GM19455 (cell line): ENCODE data around the gene RNF220.

Experiments
- ATAC-seq: cut with Tn5 transposase; IDR thresholded peaks from one replicate; pipeline ENCODE4 v1.9.1; 2021; ENCODE audit not compliant: unreplicated experiment

RNF220 gene

DNA sequence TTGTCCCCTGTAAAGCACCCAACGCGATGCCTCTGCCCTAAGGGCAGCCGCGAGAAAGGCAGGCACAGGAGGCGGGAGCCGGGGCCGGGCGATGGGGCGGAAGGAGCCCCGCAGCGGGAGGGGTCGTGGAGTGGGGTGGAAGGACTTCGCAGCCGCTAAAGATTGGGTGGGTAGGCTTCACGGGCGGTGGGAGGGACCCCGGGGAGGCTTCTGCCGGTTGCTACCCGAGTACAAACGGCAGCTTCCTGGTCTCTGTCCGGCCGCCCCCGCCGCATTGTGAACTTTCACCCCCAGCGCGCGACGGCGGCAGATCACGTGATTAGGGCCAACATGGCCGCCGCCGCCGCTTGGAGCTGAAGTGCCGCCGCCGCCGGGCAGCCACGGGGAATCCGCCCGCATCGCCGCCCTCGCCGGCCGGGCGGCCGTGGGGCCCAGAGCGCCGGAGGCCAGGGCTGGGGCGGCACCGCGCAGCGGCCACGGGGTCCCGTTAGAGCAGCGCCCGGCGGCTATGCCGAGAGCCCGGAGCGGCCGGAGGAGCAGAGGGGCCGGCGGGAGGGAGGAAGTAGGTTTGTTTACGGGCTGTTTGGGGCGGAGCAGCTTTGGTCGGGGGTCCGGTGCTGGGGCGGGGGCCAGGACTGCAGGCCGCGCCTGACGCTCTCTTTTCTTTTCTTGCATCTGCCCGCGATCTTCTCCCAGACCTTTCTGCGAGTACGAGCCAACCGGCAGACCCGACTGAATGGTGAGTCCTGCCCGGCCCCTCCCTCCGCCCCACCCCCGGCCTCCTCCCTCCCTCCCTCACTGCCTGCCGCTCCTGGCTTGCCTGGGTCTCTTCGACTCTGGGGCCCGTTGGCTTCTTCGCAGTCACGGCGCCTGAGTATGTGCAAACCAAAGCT is 226.8 kb downstream of the RNF220 start:
- peak; percentile 83 for ATAC-seq

DNA sequence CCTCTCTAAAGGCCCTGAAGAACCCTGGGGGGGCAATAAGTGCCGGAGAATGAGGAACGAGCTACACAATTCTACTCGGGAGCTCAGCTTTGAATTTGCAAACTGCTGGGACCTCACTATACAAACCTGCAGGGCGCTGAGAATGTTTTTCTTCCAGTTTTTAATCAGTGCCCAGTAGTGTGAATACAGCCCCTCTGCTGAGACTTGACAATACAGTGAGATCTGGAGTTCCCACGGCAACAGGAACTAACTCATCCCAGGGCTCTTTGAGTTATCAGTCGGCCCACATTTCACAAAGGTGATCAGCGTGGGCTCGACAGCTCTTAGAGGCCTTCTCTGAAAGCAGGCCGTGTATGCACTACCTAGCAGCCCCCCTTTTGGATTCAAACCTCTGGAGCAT is 227.5 kb downstream of the RNF220 start:
- peak; percentile 2 for ATAC-seq

DNA sequence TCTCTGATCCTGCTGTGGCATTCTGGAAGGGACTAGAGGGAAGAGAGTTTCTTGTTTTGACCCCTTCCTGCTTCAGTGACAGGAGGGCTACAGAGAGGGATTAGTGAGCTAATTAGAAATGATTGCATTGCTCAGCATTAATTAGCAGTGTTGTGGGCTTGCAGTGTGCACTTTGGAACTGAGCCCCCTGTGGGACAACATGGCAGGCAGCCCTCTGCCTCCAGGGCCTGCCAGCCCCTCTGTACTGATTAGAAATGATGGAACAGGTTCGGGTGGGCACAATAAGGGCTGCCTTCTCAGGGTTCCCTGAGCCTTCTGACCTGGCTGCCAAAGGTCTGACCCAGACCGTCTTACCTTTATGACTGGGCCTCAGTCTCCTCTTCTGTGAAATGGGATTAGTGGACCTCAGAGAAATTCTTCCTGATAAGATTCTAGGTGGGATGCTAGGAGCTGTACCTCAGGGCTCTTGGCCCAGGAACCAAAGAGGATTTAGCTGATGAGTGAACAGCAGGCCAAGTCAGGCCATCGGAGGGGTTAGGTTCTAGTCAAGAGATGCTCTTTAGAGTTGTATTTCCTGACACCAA is 229.6 kb downstream of the RNF220 start:
- ATAC-seq: no peak

DNA sequence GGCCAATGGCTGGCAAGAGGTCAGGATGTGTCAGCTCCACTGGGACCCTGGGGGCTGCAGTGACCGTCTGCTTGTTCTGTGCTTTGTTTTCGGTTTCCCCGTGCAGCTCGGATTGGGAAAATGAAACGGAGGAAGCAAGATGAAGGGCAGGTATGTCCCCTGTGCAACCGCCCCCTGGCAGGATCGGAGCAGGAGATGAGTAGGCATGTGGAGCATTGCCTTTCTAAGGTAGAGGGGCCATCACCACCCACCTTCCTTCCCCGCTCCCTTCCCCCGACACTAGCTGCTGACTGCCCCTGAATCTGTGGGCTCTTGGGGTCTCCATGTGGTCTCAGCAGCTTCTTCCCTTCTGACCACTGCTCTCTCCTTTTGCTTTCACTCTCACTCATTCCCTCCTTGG is 230.4 kb downstream of the RNF220 start:
- no peak for ATAC-seq

DNA sequence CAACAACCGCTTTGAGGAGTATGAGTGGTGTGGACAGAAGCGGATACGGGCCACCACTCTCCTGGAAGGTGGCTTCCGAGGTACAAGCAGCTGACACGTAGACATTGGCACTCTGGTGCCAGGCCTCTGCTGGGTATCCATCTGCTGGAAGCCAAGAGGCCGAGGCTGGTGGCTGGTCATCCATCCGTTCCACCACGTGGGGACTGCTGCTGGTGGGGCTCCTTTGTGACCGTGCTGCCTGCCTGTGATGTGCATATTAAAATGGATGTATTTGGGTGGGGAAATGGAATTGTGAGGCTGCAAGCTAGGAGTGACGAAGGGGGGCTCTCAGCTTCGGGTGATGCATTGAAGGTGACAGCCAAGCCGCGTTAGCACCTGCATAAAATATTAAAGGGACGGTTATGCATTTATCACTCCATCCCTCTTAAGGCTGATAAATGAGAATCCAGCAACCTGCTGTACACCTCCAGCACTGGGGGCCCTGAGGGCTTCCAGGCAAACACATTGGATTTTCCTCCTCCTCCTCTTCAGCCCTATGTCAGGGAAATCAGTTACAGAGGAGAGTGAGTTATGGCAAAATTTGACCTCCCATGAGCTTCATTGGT is 231.1 kb downstream of the RNF220 start:
- no peak for ATAC-seq

DNA sequence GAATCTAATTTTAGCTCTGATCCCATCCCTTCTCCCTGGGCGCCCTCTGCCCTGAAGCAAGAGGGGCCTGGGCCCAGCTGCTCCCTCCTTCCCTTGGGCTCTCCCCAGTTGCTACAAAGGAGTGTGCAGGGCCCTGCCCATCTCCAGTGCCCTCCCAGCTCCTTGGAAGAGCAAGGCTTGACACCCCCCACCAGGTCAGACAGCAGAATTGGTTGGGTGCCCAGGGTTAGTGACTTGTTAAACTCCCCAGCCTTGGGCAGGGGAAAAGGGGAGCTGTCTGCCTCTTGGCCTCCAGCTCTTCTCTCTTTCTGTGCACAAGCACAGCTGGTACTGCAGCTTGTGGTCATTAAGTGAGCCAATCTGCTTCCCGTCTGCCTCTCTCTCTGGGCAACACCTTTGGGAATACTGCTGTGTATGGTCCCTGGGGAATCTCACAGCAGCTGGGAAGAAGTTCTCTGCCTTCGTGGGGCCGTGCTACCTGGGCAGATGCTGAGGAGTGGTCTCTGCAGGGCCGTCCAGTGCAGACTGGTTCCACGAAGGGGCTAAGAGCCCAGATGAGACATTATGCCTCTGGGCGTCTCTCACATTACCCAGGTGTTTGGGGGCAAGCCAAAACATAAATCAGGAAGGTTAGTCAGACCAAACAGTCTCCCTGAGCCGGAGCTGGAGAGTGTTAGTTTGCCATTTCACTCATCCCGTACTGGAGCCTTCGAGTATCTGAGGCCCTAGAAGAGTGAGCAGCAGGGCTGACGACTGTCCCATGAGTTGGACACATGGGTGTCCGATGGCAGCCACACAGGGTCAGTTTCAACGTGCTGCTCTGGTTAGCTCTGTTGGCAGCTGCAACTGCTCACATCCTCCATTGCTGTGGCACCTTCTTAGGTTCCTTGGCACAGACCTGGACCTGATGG is 231.9 kb downstream of the RNF220 start:
- ATAC-seq: no peak

DNA sequence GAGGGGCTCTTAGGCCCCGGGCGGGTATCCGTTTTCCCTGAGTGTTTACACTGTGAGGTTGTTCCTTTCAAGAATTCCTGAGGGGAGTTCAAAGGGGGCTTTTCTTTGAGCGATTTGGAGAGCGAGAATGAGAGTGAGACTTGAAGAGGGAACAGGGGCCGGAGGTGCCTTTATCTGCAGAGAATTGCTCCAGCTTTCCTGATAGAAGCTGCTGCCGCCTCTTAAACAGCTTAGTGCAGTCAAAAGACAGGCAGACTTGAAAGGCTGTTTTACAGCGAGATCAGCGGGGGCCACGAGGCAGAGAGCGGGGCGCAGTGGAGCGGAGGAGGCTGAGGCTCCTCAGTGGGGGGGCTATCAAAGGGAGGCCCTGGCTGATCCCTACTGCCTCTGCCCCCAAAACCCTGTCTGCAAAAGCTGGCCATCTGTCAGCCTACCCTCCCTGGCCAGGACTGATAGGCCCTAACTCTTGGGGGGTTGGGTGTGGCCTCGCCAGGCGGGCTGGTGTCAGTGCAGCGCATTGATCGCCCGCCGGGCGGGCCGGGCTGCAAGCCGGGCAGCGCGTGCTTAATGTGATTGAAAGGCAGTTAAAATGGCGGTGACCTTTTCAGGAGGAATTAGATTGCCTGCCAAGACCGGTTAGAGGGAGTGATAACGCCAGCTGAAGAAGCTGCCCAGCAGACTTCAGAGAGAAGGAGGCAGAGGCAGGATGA is 232.8 kb downstream of the RNF220 start:
- no peak for ATAC-seq

DNA sequence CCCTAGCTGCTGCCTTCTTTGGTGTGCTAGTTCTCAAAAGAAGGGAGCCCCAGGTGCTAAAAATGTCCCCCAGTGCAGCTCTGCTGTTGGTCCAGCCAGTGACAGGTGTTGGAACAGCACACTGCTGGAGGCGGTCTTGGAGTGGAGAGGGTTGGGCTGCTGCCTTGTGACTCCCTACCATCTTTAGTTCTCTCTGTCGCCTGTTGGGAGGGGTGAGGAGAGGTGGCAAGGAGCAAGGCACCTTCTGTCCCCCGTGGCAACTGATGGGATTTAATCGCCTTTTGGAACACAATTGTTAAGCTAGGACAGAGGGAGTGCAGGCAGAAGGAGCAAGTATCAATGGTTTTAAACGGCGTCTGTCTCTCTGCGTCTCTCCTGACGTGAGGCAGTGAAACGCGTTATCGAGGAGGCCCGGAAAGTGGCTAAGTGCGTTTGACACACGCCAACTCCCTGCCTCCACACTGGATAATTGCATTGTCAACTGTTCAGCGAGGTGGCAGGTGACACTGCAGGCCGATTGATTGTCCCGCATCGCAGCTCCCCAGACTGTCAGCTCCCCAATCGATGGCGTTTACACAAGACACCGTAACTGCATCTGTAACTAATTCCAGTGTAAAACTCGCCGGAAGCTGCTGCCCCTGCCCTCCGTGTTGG is 235.3 kb downstream of the RNF220 start:
- ATAC-seq: no peak

DNA sequence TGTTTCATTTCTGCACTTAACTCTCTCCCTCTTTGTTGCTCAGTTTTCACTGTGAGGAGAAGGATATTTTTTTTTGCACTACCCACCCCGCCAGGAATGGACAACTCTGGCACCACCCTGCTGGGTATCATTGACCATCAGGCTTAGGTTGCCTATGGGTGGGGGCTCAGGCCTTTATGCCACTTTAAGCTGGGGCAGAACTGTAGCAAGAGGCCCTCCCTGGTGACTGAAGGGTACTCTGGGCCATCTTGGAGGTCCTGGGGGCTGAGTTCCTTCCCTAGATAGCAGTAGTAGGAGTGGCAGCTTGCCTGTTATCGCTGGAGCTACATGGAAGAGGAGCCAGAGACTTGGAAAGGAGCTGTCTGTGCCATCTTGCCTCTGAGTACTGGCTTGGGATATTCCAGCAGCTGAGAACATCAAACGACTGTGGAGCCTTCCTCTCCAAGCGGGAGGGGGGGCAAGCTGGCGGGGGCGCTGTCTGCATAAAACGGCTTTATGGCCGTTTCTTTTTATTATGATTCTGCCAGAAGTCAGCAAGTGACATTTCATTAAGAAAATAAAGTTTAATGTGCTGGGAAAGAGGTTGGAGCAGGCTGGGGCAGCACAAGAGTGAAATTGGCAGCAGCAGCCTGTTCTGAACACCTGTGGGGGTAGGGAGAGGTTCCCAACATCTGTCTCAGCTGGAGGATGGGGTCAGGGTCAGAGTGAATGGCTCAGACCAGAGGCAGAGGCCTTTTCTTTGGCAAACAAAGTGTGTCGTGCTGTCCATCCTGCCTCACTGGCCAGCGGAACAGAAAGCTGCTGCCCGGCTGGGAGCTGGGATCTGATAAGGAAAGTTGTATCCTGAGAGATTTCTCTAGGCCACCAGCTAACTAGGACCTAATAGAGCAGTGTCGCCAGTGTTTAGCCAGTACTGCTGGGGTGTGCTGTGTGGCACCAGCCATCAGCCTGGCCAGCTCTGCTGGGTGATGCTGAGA is 236.4 kb downstream of the RNF220 start:
- no peak for ATAC-seq

DNA sequence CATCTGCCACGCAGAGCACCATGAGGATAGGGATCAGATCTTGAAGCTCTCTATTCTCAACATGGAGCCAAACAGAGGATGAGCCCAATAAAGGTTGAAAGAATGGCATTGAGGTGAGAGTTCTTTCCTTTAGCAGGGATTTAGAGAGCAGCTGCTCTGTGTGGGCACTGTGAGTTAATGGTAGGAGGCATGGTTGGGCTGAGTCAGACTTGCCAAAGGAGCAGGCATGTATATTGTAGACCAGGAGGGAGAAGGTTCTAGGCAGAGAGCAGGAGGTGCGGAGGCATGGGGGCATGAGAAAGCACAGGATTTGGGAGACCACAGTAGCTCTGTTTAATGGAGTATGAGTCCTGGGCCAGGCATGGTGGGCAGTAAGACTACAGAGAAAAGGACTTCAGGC is 237.2 kb downstream of the RNF220 start:
- no peak for ATAC-seq

DNA sequence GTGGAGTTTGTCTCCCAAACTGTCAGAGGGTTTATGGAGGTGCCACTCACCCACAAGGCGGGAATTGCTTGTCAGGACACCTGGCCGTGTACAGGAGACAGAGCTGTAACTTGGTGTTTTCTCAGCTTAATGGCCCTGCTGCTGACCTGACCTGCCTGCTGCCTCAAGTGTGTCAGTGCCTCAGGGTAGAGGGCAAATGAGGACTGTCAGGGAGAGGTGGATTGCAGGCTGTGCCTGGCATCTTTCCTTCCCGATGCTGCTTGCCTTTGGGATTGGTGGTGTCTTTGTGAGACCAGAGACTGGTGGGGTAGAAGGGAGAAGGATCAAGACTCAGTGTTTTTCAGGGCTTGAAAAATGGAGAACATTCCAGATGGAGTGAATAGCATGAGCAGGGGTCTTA is 237.9 kb downstream of the RNF220 start:
- ATAC-seq: no peak

DNA sequence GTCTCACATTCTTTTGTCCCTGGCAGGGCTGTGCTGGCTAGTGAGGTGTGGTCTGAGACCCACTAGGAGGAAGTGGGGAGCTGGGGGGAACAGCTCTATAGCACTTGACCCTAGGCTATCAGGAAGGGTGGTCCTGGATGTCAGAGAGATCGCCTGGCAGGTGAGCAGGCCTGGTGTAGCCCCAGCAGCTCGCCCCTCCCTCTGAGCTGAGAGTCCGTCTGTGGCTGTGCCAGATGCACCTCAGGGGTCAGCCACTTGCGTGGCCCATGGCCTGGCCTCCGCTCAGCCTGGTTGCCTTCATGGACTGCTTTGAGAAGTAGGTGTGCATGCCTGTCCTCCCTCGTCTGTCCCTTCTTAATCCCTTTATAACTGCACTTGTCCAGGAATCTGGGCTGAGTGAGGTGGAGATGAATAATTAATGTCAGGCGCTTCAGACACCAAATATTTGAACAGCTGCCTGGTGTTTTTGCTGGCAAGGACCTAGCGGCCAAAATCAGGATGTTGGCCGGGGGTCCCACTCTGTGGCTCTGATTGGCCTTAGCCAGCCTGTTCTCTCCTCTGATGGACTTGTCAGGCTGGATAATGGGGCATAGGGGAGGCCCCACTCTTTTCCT is 238.8 kb downstream of the RNF220 start:
- no peak for ATAC-seq

DNA sequence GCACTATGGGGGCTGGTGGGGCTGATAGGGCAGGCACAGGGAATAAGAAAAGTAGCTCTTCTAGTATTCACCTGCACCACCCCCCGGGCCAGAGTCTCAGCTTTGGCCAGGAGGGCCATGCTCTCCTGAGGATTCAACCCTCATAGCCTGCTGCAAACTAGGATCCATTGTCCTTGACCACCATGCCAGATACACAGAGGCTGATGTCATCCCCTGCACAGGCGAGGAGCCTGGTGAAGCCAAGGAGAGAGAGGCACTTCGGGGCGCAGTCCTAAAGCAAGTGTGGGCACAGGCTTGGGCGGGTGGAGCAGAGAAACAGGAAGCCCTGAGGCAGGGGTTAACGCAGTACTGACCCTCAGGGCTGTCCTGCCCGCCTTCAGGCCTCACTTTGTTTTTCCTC is 239.8 kb downstream of the RNF220 start:
- ATAC-seq: no peak

DNA sequence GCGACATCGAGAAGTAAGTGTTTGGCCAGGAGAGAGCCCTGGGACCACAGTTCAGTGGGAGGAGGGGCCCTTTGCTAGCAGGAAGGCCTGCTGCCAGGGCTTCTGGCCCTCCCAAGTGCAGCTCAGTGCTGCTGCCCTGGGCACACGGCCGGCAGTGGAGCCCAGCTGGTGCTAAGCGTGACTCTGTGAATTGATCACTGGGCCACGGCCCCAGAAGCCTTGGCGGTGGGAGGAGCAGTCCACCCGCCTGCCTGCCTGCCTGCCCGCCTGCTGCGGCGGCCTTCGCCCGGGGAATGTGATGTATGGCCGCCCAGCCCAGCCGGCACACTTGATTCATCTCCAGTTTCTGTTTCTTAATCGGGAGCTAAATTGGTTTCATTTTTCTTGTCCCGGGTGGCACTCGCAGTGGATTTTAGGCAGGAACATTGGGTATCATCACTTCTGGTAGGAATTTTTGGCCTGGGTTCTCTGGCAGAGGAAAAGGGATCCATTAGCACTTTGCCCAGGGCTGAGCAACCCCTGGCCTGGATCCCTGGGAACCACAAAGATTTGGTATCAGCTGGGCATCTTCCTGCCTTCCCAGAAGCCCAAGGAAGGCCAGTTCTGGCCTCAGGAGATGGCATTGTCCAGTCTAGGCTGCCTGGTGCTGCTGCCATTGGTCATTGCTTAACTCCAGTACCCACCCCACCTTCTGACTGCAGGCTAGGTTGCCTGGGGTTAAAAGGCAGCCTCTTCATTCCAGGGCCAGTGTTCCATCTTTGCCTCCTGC is 240.6 kb downstream of the RNF220 start:
- ATAC-seq: no peak

DNA sequence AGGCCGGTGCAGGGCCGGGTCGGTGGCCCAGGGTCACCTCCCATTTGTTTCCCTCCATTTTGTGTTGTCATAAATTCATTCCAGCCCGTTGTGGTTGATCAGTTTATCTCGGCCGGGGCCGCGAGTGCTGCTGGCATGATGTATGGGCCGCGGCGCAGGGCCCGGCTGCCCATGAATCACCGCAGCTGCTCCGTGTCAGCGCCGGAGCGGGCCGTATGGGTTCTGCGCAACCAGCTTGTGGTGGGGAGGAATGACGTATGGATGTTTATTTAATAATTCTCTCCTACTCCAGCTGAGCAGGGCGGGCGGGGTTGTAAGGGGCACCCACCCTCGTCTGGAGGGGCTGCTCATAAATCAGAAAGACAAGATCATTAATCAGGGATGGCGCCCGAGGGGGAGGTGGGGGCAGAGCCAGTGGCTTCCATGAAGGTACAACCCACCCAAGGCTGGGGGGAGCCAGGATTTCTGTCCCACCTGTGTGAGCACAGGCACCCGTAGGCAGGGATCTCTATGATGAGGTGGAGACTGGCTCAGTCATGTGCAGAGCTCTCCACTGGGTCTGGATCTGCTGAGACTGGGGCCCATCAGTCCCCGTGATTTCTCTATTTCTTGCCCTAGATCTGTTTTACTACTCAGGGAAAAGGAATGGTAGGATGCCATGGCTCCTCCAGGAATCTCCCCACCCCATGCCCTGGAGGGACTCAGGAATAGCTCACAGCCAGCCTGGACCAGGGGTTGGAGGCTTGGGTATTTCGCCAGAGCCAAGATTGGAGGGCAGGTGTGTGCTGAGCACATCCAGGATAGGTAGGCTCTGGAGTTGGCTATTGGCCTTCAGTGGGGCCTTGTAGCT is 241.4 kb downstream of the RNF220 start:
- no peak for ATAC-seq

DNA sequence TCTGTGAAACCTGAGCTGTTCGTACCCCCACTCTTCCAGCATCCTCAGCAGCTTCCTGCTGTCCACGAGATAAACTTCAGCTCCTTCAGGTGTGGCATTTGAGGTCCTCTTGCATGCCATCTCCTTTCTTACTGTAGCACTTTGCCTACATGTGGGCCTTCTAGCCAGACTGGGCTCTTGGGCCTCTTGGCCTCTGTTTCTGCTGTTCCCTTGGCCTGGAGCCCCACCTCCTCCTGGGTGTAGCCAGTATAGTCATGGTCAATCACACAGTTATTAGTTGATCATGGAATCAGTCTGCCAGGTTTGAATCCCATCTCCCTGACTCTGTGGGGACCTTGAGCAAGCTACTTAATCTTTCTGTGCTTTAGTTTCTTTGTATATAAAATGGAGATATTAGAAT is 242.8 kb downstream of the RNF220 start:
- no peak for ATAC-seq
